Keratinocyte (primary cell): ENCODE measurements around the gene CADM2. TPM values are rescaled to one million over a fixed set of nuclear protein-coding genes. Genes with fewer than 3 reads are reported as not detected.
"Not testable (repeated sequence)": the region's sequence is repeated elsewhere in the genome, so short reads cannot be mapped to it uniquely, and the experiment has no call there.

Experiments used
- DNase-seq: peaks from one replicate; pipeline ENCODE4 v3.0.0-alpha.2; 2011; ENCODE audit warnings: low read depth, missing footprints, low spot score
- FAIRE-seq: peaks from 2 replicates; lab custom pipeline; 2011; peaks lifted over from hg19 to GRCh38; lab: Jason Lieb, UNC
- H2AFZ ChIP-seq: 2 replicates; pipeline ENCODE4 v1.6.0; 2012; ENCODE audit warnings: low read length, control low read depth, inconsistent platforms; ENCODE audit not compliant: control insufficient read depth
- H3K27ac ChIP-seq: 2 replicates; pipeline ENCODE4 v1.5.1; 2011; ENCODE audit warnings: low read length; ENCODE audit not compliant: control insufficient read depth, insufficient read depth
- H3K27me3 ChIP-seq: 3 replicates; pipeline ENCODE4 v1.6.0; 2011; ENCODE audit warnings: low read length; ENCODE audit not compliant: control insufficient read depth, insufficient read depth; ENCODE audit errors: extremely low read depth
- H3K36me3 ChIP-seq, 2 experiments: 2 replicates in 1 of 2; 3 replicates in 1 of 2; pipeline ENCODE4 v1.5.1; 2011; ENCODE audit warnings: low read length in 2 of 2, mild to moderate bottlenecking in 1 of 2; ENCODE audit not compliant: control insufficient read depth in 2 of 2, insufficient read depth in 2 of 2; ENCODE audit errors: extremely low read depth in 1 of 2
- H3K4me1 ChIP-seq: 3 replicates; pipeline ENCODE4 v1.5.1; 2011; ENCODE audit warnings: low read length; ENCODE audit not compliant: control insufficient read depth, insufficient read depth; ENCODE audit errors: extremely low read depth
- H3K4me2 ChIP-seq: 3 replicates; pipeline ENCODE4 v1.6.0; 2011; ENCODE audit warnings: low read depth, low read length; ENCODE audit not compliant: control insufficient read depth, insufficient read depth; ENCODE audit errors: extremely low read depth
- H3K4me3 ChIP-seq, 3 experiments: fragments of 200-600 bp in 1 of 3; sonication (generic) in 1 of 3; 2 replicates in 2 of 3; 3 replicates in 1 of 3; pipeline ENCODE4 v1.5.1; 2011 to 2016; ENCODE audit warnings: low read length in 3 of 3, mild to moderate bottlenecking in 3 of 3, control low read depth in 2 of 3, inconsistent platforms in 1 of 3, low read depth in 1 of 3, mixed read lengths in 1 of 3, mixed run types in 1 of 3, moderate library complexity in 1 of 3; ENCODE audit not compliant: control insufficient read depth in 2 of 3, insufficient read depth in 2 of 3; ENCODE audit errors: extremely low read depth in 1 of 3
- H3K79me2 ChIP-seq: 2 replicates; pipeline ENCODE4 v1.6.0; 2012; ENCODE audit warnings: low read length; ENCODE audit not compliant: control insufficient read depth, insufficient read depth
- H3K9ac ChIP-seq: 3 replicates; pipeline ENCODE4 v1.6.0; 2011; ENCODE audit warnings: low read length; ENCODE audit not compliant: control insufficient read depth, insufficient read depth; ENCODE audit errors: extremely low read depth
- H3K9me1 ChIP-seq: 3 replicates; pipeline ENCODE4 v1.6.0; 2011; ENCODE audit warnings: low read length; ENCODE audit not compliant: control insufficient read depth, insufficient read depth; ENCODE audit errors: extremely low read depth
- H3K9me3 ChIP-seq: 2 replicates; pipeline ENCODE4 v1.5.1; 2012; ENCODE audit warnings: low read depth, low read length; ENCODE audit not compliant: control insufficient read depth
- H4K20me1 ChIP-seq: 3 replicates; pipeline ENCODE4 v1.6.0; 2011; ENCODE audit warnings: low read length; ENCODE audit not compliant: control insufficient read depth, insufficient read depth; ENCODE audit errors: extremely low read depth
- EZH2 ChIP-seq: IDR thresholded peaks from one replicate; pipeline ENCODE4 v1.6.1; 2012; ENCODE audit warnings: inconsistent platforms, mild to moderate bottlenecking, low read length, moderate library complexity
- dilution Hi-C: fragments of 300-500 bp; cut with MboI; formaldehyde crosslinking; loops from one replicate; pipeline ENCODE4 v1.7.0; 2020; ENCODE audit warnings: low sequenced_read_pairs; ENCODE audit not compliant: extremely low pct_ligation_motif_present
- polyA plus RNA-seq, 5 experiments: library from polyadenylated mRNA; depleted of rRNA in 3 of 5; stranded (reverse) in 3 of 5; stranded (forward) in 1 of 5; unstranded in 1 of 5; fragments of >200 nt; gene quantifications; 1 replicate in 1 of 5; 2 replicates in 3 of 5; 3 replicates in 1 of 5; pipeline versions ENCODE4 v1.2.1 to v1.2.3, GENCODE V29; 2011 to 2012; ENCODE audit warnings: missing spikeins in 2 of 5, low read depth in 1 of 5, low replicate concordance in 1 of 5
- TF ChIP-seq, protein P1 (sequence below), 3 experiments: IDR thresholded peaks in 1 of 3; conservative IDR thresholded peaks in 1 of 3; optimal IDR thresholded peaks in 1 of 3; 2 replicates in 2 of 3; 3 replicates in 1 of 3; pipeline versions ENCODE3 to v1.5.1; 2011; ENCODE audit warnings: low read length in 3 of 3, mild to moderate bottlenecking in 3 of 3, moderate library complexity in 2 of 3, control low read depth in 1 of 3, inconsistent platforms in 1 of 3; ENCODE audit not compliant: insufficient read depth in 2 of 3; ENCODE audit errors: extremely low read depth in 1 of 3

The CADM2 gene
- polyA plus RNA-seq, 1 donor (not counting 4 experiments of a cell fraction or from before 2014, with no cell fraction given) = not detected

GRCh38 chr3:85977615-85978338 is 1019.0 kb downstream of the CADM2 start:
- Histone ChIP-seq H3K9me3 (no peaks in the 10 kb centered on the region), H3K79me2 (no peaks in the 10 kb centered on the region), H3K36me3 (no peaks in the 10 kb centered on the region), H2AFZ (no peak overlapping the region), H3K9ac (no peak overlapping the region), H3K27me3 (no peaks in the 10 kb centered on the region), H3K4me1 (no peaks in the 10 kb centered on the region), H3K4me2 (no peak overlapping the region), H3K27ac (no peak overlapping the region), H3K9me1 (no peaks in the 10 kb centered on the region), H3K4me3 (no peak overlapping the region), H4K20me1 (no peaks in the 10 kb centered on the region)
- FAIRE-seq (no peak), DNase-seq (no peak)
- dilution Hi-C loops = no loop called here
- TF ChIP-seq, protein P1, sequence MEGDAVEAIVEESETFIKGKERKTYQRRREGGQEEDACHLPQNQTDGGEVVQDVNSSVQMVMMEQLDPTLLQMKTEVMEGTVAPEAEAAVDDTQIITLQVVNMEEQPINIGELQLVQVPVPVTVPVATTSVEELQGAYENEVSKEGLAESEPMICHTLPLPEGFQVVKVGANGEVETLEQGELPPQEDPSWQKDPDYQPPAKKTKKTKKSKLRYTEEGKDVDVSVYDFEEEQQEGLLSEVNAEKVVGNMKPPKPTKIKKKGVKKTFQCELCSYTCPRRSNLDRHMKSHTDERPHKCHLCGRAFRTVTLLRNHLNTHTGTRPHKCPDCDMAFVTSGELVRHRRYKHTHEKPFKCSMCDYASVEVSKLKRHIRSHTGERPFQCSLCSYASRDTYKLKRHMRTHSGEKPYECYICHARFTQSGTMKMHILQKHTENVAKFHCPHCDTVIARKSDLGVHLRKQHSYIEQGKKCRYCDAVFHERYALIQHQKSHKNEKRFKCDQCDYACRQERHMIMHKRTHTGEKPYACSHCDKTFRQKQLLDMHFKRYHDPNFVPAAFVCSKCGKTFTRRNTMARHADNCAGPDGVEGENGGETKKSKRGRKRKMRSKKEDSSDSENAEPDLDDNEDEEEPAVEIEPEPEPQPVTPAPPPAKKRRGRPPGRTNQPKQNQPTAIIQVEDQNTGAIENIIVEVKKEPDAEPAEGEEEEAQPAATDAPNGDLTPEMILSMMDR (optimal IDR thresholded peaks at IDR 0.05 in 1 of 3, IDR thresholded peaks at IDR 0.05 in 1 of 3, conservative IDR thresholded peaks at IDR 0.05 in 1 of 3; ENCODE audit: extremely low read depth in 1 of 3, insufficient read depth in 2 of 3, low read length in 3 of 3) = no peak
- no peak for TF ChIP-seq EZH2

DNA sequence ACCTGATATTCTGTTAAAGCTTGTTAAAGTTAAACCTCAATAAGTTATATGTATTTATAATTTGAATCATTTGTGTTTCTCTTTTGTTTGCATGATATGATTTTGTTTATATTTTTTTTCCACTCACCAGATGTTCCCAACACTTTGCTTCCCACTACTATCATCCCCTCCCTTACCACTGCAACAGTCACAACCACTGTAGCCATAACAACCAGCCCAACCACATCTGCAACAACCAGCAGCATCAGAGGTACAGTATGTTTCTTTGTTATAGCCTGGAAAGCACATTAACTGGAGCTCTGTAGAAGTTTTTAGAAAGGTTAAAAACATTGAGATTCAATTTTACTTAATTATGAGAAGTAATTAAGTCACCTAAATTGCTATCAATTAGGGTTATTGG is 1020.2 kb downstream of the CADM2 start:
- H3K9me3 ChIP-seq = no peaks in the 10 kb centered on the region
- no peak overlapping the region for H2AFZ ChIP-seq
- no peak overlapping the region for H3K9ac ChIP-seq
- H3K27me3 ChIP-seq = no peaks in the 10 kb centered on the region
- H3K9me1 ChIP-seq = no peaks in the 10 kb centered on the region
- DNase-seq (no peak), FAIRE-seq (no peak)
- no peak overlapping the region for H3K4me3 ChIP-seq
- H3K4me2 ChIP-seq = no peak overlapping the region
- dilution Hi-C loops = no loop called here
- TF ChIP-seq EZH2 = no peak
- TF ChIP-seq, protein P1 (optimal IDR thresholded peaks at IDR 0.05 in 1 of 3, IDR thresholded peaks at IDR 0.05 in 1 of 3, conservative IDR thresholded peaks at IDR 0.05 in 1 of 3; ENCODE audit: extremely low read depth in 1 of 3, insufficient read depth in 2 of 3, low read length in 3 of 3) = no peak
- H4K20me1 ChIP-seq = no peaks in the 10 kb centered on the region
- H3K4me1 ChIP-seq = no peaks in the 10 kb centered on the region
- H3K36me3 ChIP-seq = no peaks in the 10 kb centered on the region
- H3K27ac ChIP-seq = no peak overlapping the region
- no peaks in the 10 kb centered on the region for H3K79me2 ChIP-seq

- H3K4me2 ChIP-seq, H2AFZ ChIP-seq, H3K4me3 ChIP-seq, H3K27me3 ChIP-seq, H4K20me1 ChIP-seq, H3K9me1 ChIP-seq, H3K9ac ChIP-seq, H3K4me1 ChIP-seq, H3K79me2 ChIP-seq, DNase-seq, H3K9me3 ChIP-seq, dilution Hi-C loops, FAIRE-seq, H3K27ac ChIP-seq, H3K36me3 ChIP-seq: not testable (repeated sequence)
These were observed 1030.8 kb downstream of the CADM2 start for GRCh38 chr3:85989581-85989980.
